Muscle layer of duodenum (tissue), 2 donors: ENCODE data around the gene GFPT2.
"Not testable (repeated sequence)": the region's sequence is repeated elsewhere in the genome, so short reads cannot be mapped to it uniquely, and the experiment has no call there.

Experiments used
- H3K27ac ChIP-seq: one replicate; pipeline ENCODE4 v1.7.0; 2013; ENCODE audit warnings: mild to moderate bottlenecking, low read length
- H3K27me3 ChIP-seq: one replicate; pipeline ENCODE4 v1.7.0; 2013; ENCODE audit warnings: low read depth, mild to moderate bottlenecking, control low read depth, low read length
- H3K36me3 ChIP-seq, 2 donors: one replicate each; pipeline ENCODE4 v1.7.0; 2013; ENCODE audit warnings: low read length in 2 of 2, control low read depth in 1 of 2, mild to moderate bottlenecking in 1 of 2; ENCODE audit not compliant: insufficient read depth in 2 of 2, control insufficient read depth in 1 of 2
- H3K4me1 ChIP-seq, 2 donors: one replicate each; pipeline ENCODE4 v1.7.0; 2013; ENCODE audit warnings: low read length in 2 of 2, mild to moderate bottlenecking in 2 of 2, control low read depth in 1 of 2, moderate library complexity in 1 of 2; ENCODE audit not compliant: insufficient read depth in 2 of 2, control insufficient read depth in 1 of 2
- H3K4me3 ChIP-seq, 2 donors: one replicate each; pipeline ENCODE4 v1.7.0; 2013; ENCODE audit warnings: low read length in 2 of 2, low read depth in 1 of 2, mild to moderate bottlenecking in 1 of 2
- H3K9me3 ChIP-seq, 2 donors: one replicate each; pipeline ENCODE4 v1.7.0; 2013; ENCODE audit warnings: low read length in 2 of 2, control low read depth in 1 of 2, mild to moderate bottlenecking in 1 of 2; ENCODE audit not compliant: control insufficient read depth in 1 of 2
- donor health status: healthy.

The GFPT2 gene

GRCh38 chr5:180313677-180314505 lies 39.2 kb downstream of the GFPT2 start:
- H3K4me3 ChIP-seq: no peak overlapping the region
- no peak overlapping the region for H3K27ac ChIP-seq
- peaks cover 10 to 16% of the 10 kb centered on the region in 2 donors for H3K36me3 ChIP-seq
- no peaks in the 10 kb centered on the region for H3K27me3 ChIP-seq
- no peaks in the 10 kb centered on the region for H3K9me3 ChIP-seq
- H3K4me1 ChIP-seq: no peaks in the 10 kb centered on the region

- peaks cover 5 to 6% of the 10 kb centered on the region in 2 donors for H3K36me3 ChIP-seq
- H3K4me1 ChIP-seq: no peaks in the 10 kb centered on the region
- no peaks in the 10 kb centered on the region for H3K9me3 ChIP-seq
- no peak overlapping the region for H3K4me3 ChIP-seq
- no peak overlapping the region for H3K27ac ChIP-seq
- H3K27me3 ChIP-seq: no peaks in the 10 kb centered on the region
Measured at GRCh38 chr5:180311216-180311615, 41.9 kb downstream of the GFPT2 start.

GRCh38 chr5:180306796-180307195 lies 46.3 kb downstream of the GFPT2 start:
- Histone ChIP-seq H3K27me3 (no peaks in the 10 kb centered on the region), H3K4me3 (no peak overlapping the region), H3K27ac (no peak overlapping the region), H3K9me3 (no peaks in the 10 kb centered on the region), H3K36me3 (peaks cover 3 to 5% of the 10 kb centered on the region in 2 donors), H3K4me1 (no peaks in the 10 kb centered on the region)

GRCh38 chr5:180305481-180305880 lies 47.7 kb downstream of the GFPT2 start:
- Histone ChIP-seq H3K27me3 (no peaks in the 10 kb centered on the region), H3K36me3 (peaks cover 0 to 3% of the 10 kb centered on the region in 2 donors), H3K4me1 (no peaks in the 10 kb centered on the region), H3K27ac (no peak overlapping the region), H3K9me3 (no peaks in the 10 kb centered on the region), H3K4me3 (no peak overlapping the region)

- H3K9me3 ChIP-seq: no peaks in the 10 kb centered on the region
- H3K27me3 ChIP-seq: no peaks in the 10 kb centered on the region
- H3K4me1 ChIP-seq: no peaks in the 10 kb centered on the region
- no peak overlapping the region for H3K27ac ChIP-seq
- no peak overlapping the region for H3K4me3 ChIP-seq
- peaks cover 0 to 3% of the 10 kb centered on the region in 2 donors for H3K36me3 ChIP-seq
Measured at GRCh38 chr5:180304431-180305375, 48.4 kb downstream of the GFPT2 start.

GRCh38 chr5:180304016-180304292 lies 49.2 kb downstream of the GFPT2 start:
- H3K27me3 ChIP-seq: no peaks in the 10 kb centered on the region

GRCh38 chr5:180303226-180304015 lies 49.7 kb downstream of the GFPT2 start:
- H3K27ac ChIP-seq: no peak overlapping the region
- no peak overlapping the region for H3K4me3 ChIP-seq
- no peaks in the 10 kb centered on the region for H3K27me3 ChIP-seq
- H3K9me3 ChIP-seq: no peaks in the 10 kb centered on the region
- peaks cover 0 to 3% of the 10 kb centered on the region in 2 donors for H3K36me3 ChIP-seq
- H3K4me1 ChIP-seq: no peaks in the 10 kb centered on the region

More at GRCh38 chr5:180304016-180304292, 49.2 kb downstream of the GFPT2 start:
- Histone ChIP-seq H3K4me3 (no peak overlapping the region), H3K4me1 (no peaks in the 10 kb centered on the region), H3K27ac (no peak overlapping the region), H3K36me3 (peaks cover 0 to 3% of the 10 kb centered on the region in 2 donors), H3K9me3 (no peaks in the 10 kb centered on the region)

GRCh38 chr5:180302256-180302655 lies 50.9 kb downstream of the GFPT2 start:
- Histone ChIP-seq H3K9me3 (no peaks in the 10 kb centered on the region), H3K4me1 (no peaks in the 10 kb centered on the region), H3K36me3 (peaks cover 0 to under 1% of the 10 kb centered on the region in 2 donors), H3K27ac (no peak overlapping the region), H3K4me3 (no peak overlapping the region), H3K27me3 (no peaks in the 10 kb centered on the region)

- H3K36me3 ChIP-seq: no peaks in the 10 kb centered on the region
- H3K4me3 ChIP-seq: no peak overlapping the region
- H3K27ac ChIP-seq: no peak overlapping the region
- no peaks in the 10 kb centered on the region for H3K9me3 ChIP-seq
- no peaks in the 10 kb centered on the region for H3K4me1 ChIP-seq
- no peaks in the 10 kb centered on the region for H3K27me3 ChIP-seq
Measured at GRCh38 chr5:180301253-180301652, 51.9 kb downstream of the GFPT2 start.

- Histone ChIP-seq H3K27ac (no peak overlapping the region), H3K9me3 (no peaks in the 10 kb centered on the region), H3K4me3 (no peak overlapping the region), H3K4me1 (no peaks in the 10 kb centered on the region), H3K27me3 (no peaks in the 10 kb centered on the region), H3K36me3 (no peaks in the 10 kb centered on the region)
Measured at GRCh38 chr5:180299526-180299925, 53.6 kb downstream of the GFPT2 start.

- not testable (repeated sequence) for H3K9me3 ChIP-seq, H3K4me1 ChIP-seq, H3K4me3 ChIP-seq, H3K27ac ChIP-seq, H3K36me3 ChIP-seq, H3K27me3 ChIP-seq
Measured at GRCh38 chr5:180299014-180299413, 54.1 kb downstream of the GFPT2 start.
